Measurements from ENCODE around the gene B3GALNT1.

- TF ChIP-seq TAF1 (IDR thresholded peaks at IDR 0.05; ENCODE audit: borderline replicate concordance, low read depth, low read length) (no peak), POLR2A (IDR thresholded peaks at IDR 0.05; ENCODE audit: low read depth, low read length) (no peak), POLR2AphosphoS5 (IDR thresholded peaks at IDR 0.05; ENCODE audit: low read depth, low read length) (no peak)
Measured at GRCh38 chr3:161073181-161073580, 32.0 kb downstream of the B3GALNT1 start.

Measured in GM12892 (cell line).